ENCODE results near the gene LRP5. TPM values are rescaled to one million over a fixed set of nuclear protein-coding genes. Genes with fewer than 3 reads are reported as not detected.

Gene LRP5
- total RNA-seq, 1 donor from 2014 or later = 20.2 TPM

DNA sequence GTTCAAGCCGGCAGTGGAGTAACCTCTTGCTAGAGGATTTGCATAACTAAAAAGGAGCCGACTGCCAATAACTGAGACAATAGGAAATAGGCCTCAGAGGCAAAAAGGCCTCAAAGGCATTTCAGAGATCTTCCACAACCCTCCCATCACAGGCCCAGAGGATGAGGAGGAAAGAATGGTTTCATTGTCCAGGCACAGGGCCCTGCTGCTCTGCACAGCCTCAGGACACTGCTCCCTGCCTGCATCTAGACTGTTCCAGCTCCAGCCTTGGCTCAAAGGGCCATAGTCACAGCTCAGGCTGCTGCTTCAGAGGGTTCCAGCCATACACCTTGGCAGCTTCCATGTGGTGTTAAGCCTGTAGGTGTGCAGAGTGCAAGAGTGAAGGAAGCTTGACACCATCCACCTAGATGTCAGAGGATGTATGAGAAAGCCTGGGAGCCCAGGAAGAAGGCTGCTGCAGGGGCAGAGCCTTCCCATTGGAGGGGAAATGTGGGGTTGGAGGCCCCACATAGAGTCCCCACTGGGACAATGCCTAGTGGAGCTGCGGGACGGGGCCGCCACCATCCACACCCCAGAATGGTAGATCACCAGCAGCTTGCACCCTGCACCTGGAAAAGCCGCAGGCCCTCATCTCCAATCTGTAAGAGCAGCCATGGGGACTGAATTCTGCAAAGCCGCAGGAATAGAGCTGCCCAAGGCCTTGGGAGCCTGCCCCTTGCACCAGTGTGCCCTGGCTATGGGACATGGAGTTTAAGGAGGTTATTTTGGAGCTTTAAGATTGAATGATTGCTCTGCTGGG lies 8.2 kb upstream of the LRP5 start:
- peak overlapping the region; percentile 45 for H3K4me3 Mint-ChIP-seq (ENCODE audit: unreplicated experiment)
- no peak overlapping the region for H3K27ac Mint-ChIP-seq (ENCODE audit: unreplicated experiment)
- no peak overlapping the region for H2AFZ ChIP-seq (ENCODE audit: low read depth, low read length)
- no peaks in the 10 kb centered on the region for H3K4me1 Mint-ChIP-seq (ENCODE audit: low read depth, unreplicated experiment)
- no peaks in the 10 kb centered on the region for H4K20me1 ChIP-seq (ENCODE audit: insufficient read depth, low read length)
- H3K9ac ChIP-seq (ENCODE audit: low read length) = no peak overlapping the region
- no peaks in the 10 kb centered on the region for H3K79me2 ChIP-seq (ENCODE audit: insufficient read depth, low read length)
- H3K36me3 ChIP-seq (ENCODE audit: insufficient read depth, low read length) = no peaks in the 10 kb centered on the region
- no peak overlapping the region for H3K4me2 ChIP-seq (ENCODE audit: low read length)
- TF ChIP-seq EZH2 (IDR thresholded peaks at IDR 0.05; ENCODE audit: insufficient read depth, low read length) = no peak
- TF ChIP-seq, protein P1, sequence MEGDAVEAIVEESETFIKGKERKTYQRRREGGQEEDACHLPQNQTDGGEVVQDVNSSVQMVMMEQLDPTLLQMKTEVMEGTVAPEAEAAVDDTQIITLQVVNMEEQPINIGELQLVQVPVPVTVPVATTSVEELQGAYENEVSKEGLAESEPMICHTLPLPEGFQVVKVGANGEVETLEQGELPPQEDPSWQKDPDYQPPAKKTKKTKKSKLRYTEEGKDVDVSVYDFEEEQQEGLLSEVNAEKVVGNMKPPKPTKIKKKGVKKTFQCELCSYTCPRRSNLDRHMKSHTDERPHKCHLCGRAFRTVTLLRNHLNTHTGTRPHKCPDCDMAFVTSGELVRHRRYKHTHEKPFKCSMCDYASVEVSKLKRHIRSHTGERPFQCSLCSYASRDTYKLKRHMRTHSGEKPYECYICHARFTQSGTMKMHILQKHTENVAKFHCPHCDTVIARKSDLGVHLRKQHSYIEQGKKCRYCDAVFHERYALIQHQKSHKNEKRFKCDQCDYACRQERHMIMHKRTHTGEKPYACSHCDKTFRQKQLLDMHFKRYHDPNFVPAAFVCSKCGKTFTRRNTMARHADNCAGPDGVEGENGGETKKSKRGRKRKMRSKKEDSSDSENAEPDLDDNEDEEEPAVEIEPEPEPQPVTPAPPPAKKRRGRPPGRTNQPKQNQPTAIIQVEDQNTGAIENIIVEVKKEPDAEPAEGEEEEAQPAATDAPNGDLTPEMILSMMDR (IDR thresholded peaks at IDR 0.05; ENCODE audit: insufficient read depth, low read depth, low read length) = no peak
- no peak overlapping the region for H3K27ac ChIP-seq (ENCODE audit: low read depth, low read length)
- H3K27me3 ChIP-seq (ENCODE audit: insufficient read depth, low read length) = no peaks in the 10 kb centered on the region
- no peak overlapping the region for H3K4me3 ChIP-seq (ENCODE audit: insufficient read depth, low read depth, low read length)
- no peaks in the 10 kb centered on the region for H3K4me1 ChIP-seq (ENCODE audit: insufficient read depth, low read length)
- peaks cover 2% of the 10 kb centered on the region for H3K9me3 Mint-ChIP-seq (ENCODE audit: unreplicated experiment)
- FAIRE-seq (no peak), DNase-seq (ENCODE audit: low read depth) (no peak)
- H3K36me3 Mint-ChIP-seq (ENCODE audit: low read depth, unreplicated experiment) = no peaks in the 10 kb centered on the region
- peaks cover 3% of the 10 kb centered on the region for H3K9me3 ChIP-seq (ENCODE audit: insufficient read depth, low read depth, low read length)
- H3K27me3 Mint-ChIP-seq (ENCODE audit: low read depth, unreplicated experiment) = peaks cover 10% of the 10 kb centered on the region

- H3K36me3 ChIP-seq (ENCODE audit: insufficient read depth, low read length) = no peaks in the 10 kb centered on the region
- H4K20me1 ChIP-seq (ENCODE audit: insufficient read depth, low read length) = no peaks in the 10 kb centered on the region
- no peaks in the 10 kb centered on the region for H3K4me1 Mint-ChIP-seq (ENCODE audit: low read depth, unreplicated experiment)
- FAIRE-seq (no peak), DNase-seq (ENCODE audit: low read depth) (no peak)
- H3K4me3 ChIP-seq (ENCODE audit: insufficient read depth, low read depth, low read length) = no peak overlapping the region
- no peak for TF ChIP-seq EZH2 (IDR thresholded peaks at IDR 0.05; ENCODE audit: insufficient read depth, low read length)
- no peak overlapping the region for H3K4me2 ChIP-seq (ENCODE audit: low read length)
- no peaks in the 10 kb centered on the region for H3K4me1 ChIP-seq (ENCODE audit: insufficient read depth, low read length)
- H3K9me3 Mint-ChIP-seq (ENCODE audit: unreplicated experiment) = peaks cover 2% of the 10 kb centered on the region
- H3K4me3 Mint-ChIP-seq (ENCODE audit: unreplicated experiment) = no peak overlapping the region
- H3K9ac ChIP-seq (ENCODE audit: low read length) = no peak overlapping the region
- H2AFZ ChIP-seq (ENCODE audit: low read depth, low read length) = no peak overlapping the region
- H3K27me3 ChIP-seq (ENCODE audit: insufficient read depth, low read length) = no peaks in the 10 kb centered on the region
- peaks cover 5% of the 10 kb centered on the region for H3K27me3 Mint-ChIP-seq (ENCODE audit: low read depth, unreplicated experiment)
- peaks cover 3% of the 10 kb centered on the region for H3K9me3 ChIP-seq (ENCODE audit: insufficient read depth, low read depth, low read length)
- H3K27ac ChIP-seq (ENCODE audit: low read depth, low read length) = no peak overlapping the region
- H3K79me2 ChIP-seq (ENCODE audit: insufficient read depth, low read length) = no peaks in the 10 kb centered on the region
- no peak overlapping the region for H3K27ac Mint-ChIP-seq (ENCODE audit: unreplicated experiment)
- no peaks in the 10 kb centered on the region for H3K36me3 Mint-ChIP-seq (ENCODE audit: low read depth, unreplicated experiment)
Observed at GRCh38 chr11:68306636-68307035, 5.8 kb upstream of the LRP5 start.

DNA sequence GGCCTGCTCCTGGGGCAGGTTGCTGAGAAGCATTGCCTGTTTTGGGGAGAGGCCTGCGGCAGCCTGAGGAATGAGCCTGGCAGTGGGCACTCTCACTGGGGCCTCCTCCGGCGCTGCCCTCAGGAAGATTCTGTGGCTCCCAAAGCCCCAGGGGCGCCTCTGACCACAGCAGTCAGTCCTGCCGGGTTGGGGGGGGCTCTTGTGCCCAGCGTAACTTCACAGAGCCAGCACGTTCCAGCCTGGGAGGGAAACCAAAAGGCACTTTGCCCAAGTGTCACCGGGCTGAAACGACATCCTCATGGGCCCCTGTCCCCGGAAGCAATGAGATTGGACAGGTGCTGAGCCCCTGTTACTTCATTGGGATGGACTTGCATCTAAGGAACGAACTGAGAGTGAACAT lies 4.3 kb upstream of the LRP5 start:
- no peaks in the 10 kb centered on the region for H3K4me1 Mint-ChIP-seq (ENCODE audit: low read depth, unreplicated experiment)
- no peak overlapping the region for H2AFZ ChIP-seq (ENCODE audit: low read depth, low read length)

More for the DNA sequence above, 4.3 kb upstream of the LRP5 start:
- DNase-seq (ENCODE audit: low read depth) = no peak
- no peaks in the 10 kb centered on the region for H3K27me3 ChIP-seq (ENCODE audit: insufficient read depth, low read length)
- H3K36me3 ChIP-seq (ENCODE audit: insufficient read depth, low read length) = no peaks in the 10 kb centered on the region
- Mint-ChIP-seq H3K27ac (ENCODE audit: unreplicated experiment) (no peak overlapping the region), H3K27me3 (ENCODE audit: low read depth, unreplicated experiment) (peaks cover 5% of the 10 kb centered on the region), H3K4me3 (ENCODE audit: unreplicated experiment) (no peak overlapping the region), H3K9me3 (ENCODE audit: unreplicated experiment) (peaks cover 2% of the 10 kb centered on the region), H3K36me3 (ENCODE audit: low read depth, unreplicated experiment) (no peaks in the 10 kb centered on the region)
- H3K27ac ChIP-seq (ENCODE audit: low read depth, low read length) = no peak overlapping the region
- H3K4me3 ChIP-seq (ENCODE audit: insufficient read depth, low read depth, low read length) = no peak overlapping the region
- no peaks in the 10 kb centered on the region for H3K4me1 ChIP-seq (ENCODE audit: insufficient read depth, low read length)
- H3K79me2 ChIP-seq (ENCODE audit: insufficient read depth, low read length) = peaks cover under 1% of the 10 kb centered on the region
- peaks cover 3% of the 10 kb centered on the region for H3K9me3 ChIP-seq (ENCODE audit: insufficient read depth, low read depth, low read length)
- TF ChIP-seq, protein P1 (IDR thresholded peaks at IDR 0.05; ENCODE audit: insufficient read depth, low read depth, low read length) = no peak
- TF ChIP-seq EZH2 (IDR thresholded peaks at IDR 0.05; ENCODE audit: insufficient read depth, low read length) = no peak
- H3K9ac ChIP-seq (ENCODE audit: low read length) = no peak overlapping the region
- H3K4me2 ChIP-seq (ENCODE audit: low read length) = no peak overlapping the region
- FAIRE-seq = no peak
- H4K20me1 ChIP-seq (ENCODE audit: insufficient read depth, low read length) = no peaks in the 10 kb centered on the region

All from astrocyte (in vitro differentiated cells and primary cell).